NB4 (cell line): ENCODE results near the gene ADCY1.

Experiments used
- DNase-seq: peaks from one replicate; pipeline ENCODE4 v3.0.0; 2010; ENCODE audit warnings: low read depth
- H3K4me3 ChIP-seq: one replicate; pipeline ENCODE4 v1.5.1; 2011; ENCODE audit warnings: mild to moderate bottlenecking, low read depth, low read length, moderate library complexity
- MYC ChIP-seq: IDR thresholded peaks from 2 replicates; pipeline ENCODE4 v1.6.1; 2011; ENCODE audit warnings: low read depth, low read length
- POLR2A ChIP-seq: IDR thresholded peaks from 2 replicates; pipeline ENCODE4 v1.6.1; 2011; ENCODE audit warnings: mild to moderate bottlenecking; ENCODE audit not compliant: insufficient read length; ENCODE audit errors: extremely low read depth
- TF ChIP-seq, protein P1 (sequence below): IDR thresholded peaks from one replicate; pipeline ENCODE4 v1.5.1; 2012; ENCODE audit warnings: low read depth, low read length
- TF ChIP-seq, protein P2 (sequence below): IDR thresholded peaks from 2 replicates; pipeline ENCODE4 v1.6.1; 2011; ENCODE audit warnings: low read depth, low read length

The ADCY1 gene

GRCh38 chr7:45589915-45590678, 15.9 kb downstream of the ADCY1 start:
- DNase-seq: no peak
- TF ChIP-seq, protein P1, sequence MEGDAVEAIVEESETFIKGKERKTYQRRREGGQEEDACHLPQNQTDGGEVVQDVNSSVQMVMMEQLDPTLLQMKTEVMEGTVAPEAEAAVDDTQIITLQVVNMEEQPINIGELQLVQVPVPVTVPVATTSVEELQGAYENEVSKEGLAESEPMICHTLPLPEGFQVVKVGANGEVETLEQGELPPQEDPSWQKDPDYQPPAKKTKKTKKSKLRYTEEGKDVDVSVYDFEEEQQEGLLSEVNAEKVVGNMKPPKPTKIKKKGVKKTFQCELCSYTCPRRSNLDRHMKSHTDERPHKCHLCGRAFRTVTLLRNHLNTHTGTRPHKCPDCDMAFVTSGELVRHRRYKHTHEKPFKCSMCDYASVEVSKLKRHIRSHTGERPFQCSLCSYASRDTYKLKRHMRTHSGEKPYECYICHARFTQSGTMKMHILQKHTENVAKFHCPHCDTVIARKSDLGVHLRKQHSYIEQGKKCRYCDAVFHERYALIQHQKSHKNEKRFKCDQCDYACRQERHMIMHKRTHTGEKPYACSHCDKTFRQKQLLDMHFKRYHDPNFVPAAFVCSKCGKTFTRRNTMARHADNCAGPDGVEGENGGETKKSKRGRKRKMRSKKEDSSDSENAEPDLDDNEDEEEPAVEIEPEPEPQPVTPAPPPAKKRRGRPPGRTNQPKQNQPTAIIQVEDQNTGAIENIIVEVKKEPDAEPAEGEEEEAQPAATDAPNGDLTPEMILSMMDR: no peak
- H3K4me3 ChIP-seq: no peak overlapping the region

GRCh38 chr7:45590679-45591057, 16.5 kb downstream of the ADCY1 start:
- no peak for DNase-seq
- H3K4me3 ChIP-seq: no peak overlapping the region
- TF ChIP-seq, protein P2, sequence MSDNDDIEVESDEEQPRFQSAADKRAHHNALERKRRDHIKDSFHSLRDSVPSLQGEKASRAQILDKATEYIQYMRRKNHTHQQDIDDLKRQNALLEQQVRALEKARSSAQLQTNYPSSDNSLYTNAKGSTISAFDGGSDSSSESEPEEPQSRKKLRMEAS: no peak
- no peak for TF ChIP-seq MYC
- no peak for TF ChIP-seq POLR2A

DNA sequence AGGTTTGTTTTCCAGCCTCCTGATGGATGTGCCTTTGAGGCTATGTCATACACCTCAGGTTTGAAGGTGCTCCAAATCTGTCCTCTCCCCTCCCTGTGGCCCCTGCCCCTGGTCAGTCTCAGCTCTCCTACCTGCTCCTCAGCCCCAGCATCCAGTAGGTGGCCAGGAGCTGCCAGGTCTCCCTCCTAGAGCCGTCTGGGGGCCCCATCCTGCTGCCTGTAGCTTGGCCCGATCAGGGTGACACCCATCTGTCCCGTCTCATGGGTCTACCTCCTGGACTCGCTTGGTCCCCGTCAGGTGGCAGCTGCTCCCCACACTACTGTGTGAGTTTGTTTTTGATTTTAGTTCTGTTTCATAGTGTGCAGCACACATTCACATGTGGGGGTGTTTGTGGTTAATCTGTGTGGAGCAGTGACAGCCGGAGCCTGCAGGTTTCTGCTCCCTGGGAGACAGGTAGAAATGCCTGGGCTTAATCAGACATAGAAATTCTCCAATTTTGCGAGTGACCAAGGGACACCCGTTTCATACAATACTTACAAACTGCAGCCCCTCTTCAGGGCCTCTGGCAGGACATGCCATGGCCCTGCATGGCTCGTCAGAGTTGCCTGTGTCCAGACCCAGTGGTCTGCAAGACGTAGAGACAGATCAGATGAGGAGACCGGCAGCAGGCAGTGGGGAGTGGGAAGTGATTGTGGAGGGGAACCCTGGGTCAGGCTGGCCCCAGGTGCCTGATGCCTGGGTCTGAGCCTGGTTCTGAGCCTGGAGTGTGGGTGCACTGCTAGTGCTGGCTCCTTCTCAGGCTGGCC, 17.1 kb downstream of the ADCY1 start:
- no peak for TF ChIP-seq MYC
- TF ChIP-seq, protein P2: no peak
- TF ChIP-seq POLR2A: no peak
- TF ChIP-seq, protein P1: no peak
- no peak for DNase-seq
- H3K4me3 ChIP-seq: no peak overlapping the region

GRCh38 chr7:45592230-45592991, 18.2 kb downstream of the ADCY1 start:
- TF ChIP-seq POLR2A (no peak), MYC (no peak)
- TF ChIP-seq, protein P1: no peak
- TF ChIP-seq, protein P2: no peak
- no peak overlapping the region for H3K4me3 ChIP-seq
- DNase-seq: no peak

DNA sequence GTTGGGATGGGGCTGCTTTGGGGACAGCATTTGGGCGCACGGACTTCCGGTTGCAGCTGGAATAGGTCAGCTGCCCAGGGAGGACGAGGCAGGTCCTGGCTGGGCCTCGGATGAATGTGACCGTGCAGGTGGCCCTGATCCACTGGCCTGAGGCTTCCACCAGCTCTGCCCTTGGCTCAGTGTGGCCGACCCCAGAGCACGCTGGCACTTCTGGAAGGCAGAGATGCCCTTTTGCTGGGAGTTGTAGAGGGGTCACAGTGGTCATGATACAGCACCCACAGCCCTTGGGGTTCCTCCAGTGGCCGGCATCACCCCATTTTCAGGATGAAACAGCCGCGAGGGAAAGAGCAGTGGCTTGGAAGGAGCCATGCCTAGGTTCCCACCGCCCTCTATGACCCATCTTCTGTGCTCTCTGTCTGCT, 19.0 kb downstream of the ADCY1 start:
- DNase-seq: no peak
- no peak overlapping the region for H3K4me3 ChIP-seq
- TF ChIP-seq POLR2A: no peak
- TF ChIP-seq, protein P2: no peak
- TF ChIP-seq, protein P1: no peak
- no peak for TF ChIP-seq MYC

DNA sequence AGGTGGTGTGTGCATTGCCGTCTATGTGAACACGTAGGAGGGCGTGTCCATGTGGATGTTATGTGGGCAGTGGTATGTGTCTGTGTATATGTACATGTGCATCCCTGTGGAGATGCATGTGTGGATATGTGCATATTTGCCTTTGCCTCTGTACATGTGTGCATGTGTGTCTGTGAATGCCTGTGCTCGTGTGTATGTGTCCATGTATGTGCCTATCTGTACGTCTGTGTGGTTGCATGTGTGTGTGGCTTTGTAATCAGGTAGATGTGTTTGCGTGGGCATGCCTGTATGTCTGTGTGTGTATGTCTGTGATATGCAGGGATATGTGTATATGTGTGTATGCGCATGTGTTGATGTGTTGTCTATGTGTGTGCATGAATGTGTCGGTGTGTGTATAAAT, 19.7 kb downstream of the ADCY1 start:
- TF ChIP-seq, protein P1: no peak
- TF ChIP-seq, protein P2: no peak
- no peak overlapping the region for H3K4me3 ChIP-seq
- DNase-seq: no peak
